ENCODE measurements around the gene ISY1. TPM values are rescaled to one million over a fixed set of nuclear protein-coding genes. Genes with fewer than 3 reads are reported as not detected.
"Not testable (repeated sequence)": the region's sequence is repeated elsewhere in the genome, so short reads cannot be mapped to it uniquely, and the experiment has no call there.

ISY1 gene
- total and polyA plus RNA-seq, 8 donors = 29.1 to 60.0 (median 49.5) TPM

- no peak overlapping the region for H3K4me3 ChIP-seq
- TF ChIP-seq CTCF (IDR thresholded peaks at IDR 0.05) = no peak
- DNase-seq (no peak), ATAC-seq (no peak)
- no peaks in the 10 kb centered on the region for H3K27me3 ChIP-seq
- H3K36me3 ChIP-seq = peaks cover 0 to 67% of the 10 kb centered on the region in 2 donors
- intact Hi-C loops (cut with DNase I) = no loop called here
- no peaks in the 10 kb centered on the region for H3K9me3 ChIP-seq
- peak overlapping the region in 1 of 2 donors; percentile 39 for H3K27ac ChIP-seq
- H3K4me1 ChIP-seq = peaks cover 17 to 63% of the 10 kb centered on the region in 2 donors
These were observed 12.3 kb upstream of the ISY1 start for GRCh38 chr3:129173206-129173605.

DNA sequence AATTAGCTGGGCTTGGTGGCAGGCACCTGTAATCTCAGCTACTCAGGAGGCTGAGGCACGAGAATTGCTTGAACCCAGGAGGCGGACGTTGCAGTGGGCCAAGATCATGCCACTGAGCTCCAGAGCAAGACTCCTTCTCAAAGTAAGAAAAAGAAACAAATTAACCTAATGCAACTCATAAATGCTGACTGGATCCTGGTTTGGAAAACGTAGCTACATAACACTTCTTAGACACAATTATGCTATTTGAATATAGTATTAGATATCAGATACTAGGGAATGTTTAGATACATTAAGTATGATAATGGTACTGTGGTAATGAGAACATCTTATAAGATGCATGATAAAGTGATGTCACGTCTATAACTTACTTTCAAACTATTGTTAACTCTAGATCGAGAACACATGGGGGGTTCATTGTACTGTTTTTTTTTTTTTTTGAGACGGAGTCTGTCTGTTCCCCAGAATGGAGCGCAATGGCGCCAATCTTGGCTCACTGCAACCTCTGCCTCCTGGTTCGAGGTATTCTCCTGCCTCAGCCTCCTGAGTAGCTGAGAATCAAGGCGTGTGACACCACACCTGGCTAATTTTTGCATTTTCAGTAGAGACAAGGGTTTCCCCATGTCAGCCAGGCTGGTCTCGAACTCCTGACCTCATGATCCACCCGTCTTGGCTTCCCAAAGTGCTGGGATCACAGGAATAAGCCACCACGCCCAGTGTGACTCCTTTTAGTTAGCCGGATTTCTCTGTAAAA lies 5.9 kb upstream of the ISY1 start:
- ATAC-seq (no peak), DNase-seq (no peak)
- intact Hi-C loops (cut with DNase I) = no loop called here
- no peak for TF ChIP-seq CTCF (IDR thresholded peaks at IDR 0.05)
- H3K27ac ChIP-seq = no peak overlapping the region
- peaks cover 4 to 20% of the 10 kb centered on the region in 2 donors for H3K4me1 ChIP-seq
- peaks cover 0 to 74% of the 10 kb centered on the region in 2 donors for H3K36me3 ChIP-seq
- H3K4me3 ChIP-seq = no peak overlapping the region
- no peaks in the 10 kb centered on the region for H3K9me3 ChIP-seq
- H3K27me3 ChIP-seq = no peaks in the 10 kb centered on the region

GRCh38 chr3:129165594-129165993 lies 4.7 kb upstream of the ISY1 start:
- not testable (repeated sequence) for H3K27me3 ChIP-seq

DNA sequence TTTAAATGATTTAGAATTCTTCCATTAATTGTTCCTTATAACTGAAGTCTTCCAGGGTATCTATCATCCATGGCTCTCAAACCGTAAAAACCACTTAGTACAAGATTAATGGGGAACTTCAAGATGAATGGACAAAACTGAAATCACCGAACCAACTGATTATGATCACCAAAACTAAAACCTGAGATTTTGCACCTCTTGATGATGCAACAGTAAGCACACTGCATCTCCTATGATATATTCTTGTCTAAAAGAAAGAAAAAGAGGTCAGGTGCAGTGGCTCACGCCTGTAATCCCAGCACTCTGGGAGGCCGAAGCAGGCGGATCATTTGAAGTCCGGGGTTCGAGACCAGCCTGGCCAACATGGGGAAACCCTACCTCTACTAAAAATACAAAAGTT lies 3.6 kb upstream of the ISY1 start:
- no peak overlapping the region for H3K27ac ChIP-seq
- H3K9me3 ChIP-seq = no peaks in the 10 kb centered on the region
- H3K4me3 ChIP-seq = no peak overlapping the region
- ATAC-seq (no peak), DNase-seq (no peak)
- peaks cover 0 to 51% of the 10 kb centered on the region in 2 donors for H3K36me3 ChIP-seq
- H3K4me1 ChIP-seq = peaks cover 9 to 25% of the 10 kb centered on the region in 2 donors
- no peaks in the 10 kb centered on the region for H3K27me3 ChIP-seq
- TF ChIP-seq CTCF (IDR thresholded peaks at IDR 0.05) = no peak
- intact Hi-C loops (cut with DNase I) = no loop called here

More at GRCh38 chr3:129165594-129165993, 4.7 kb upstream of the ISY1 start:
- peaks cover 4 to 18% of the 10 kb centered on the region in 2 donors for H3K4me1 ChIP-seq
- intact Hi-C loops (cut with DNase I); DNase-seq; H3K4me3 ChIP-seq; H3K9me3 ChIP-seq; ATAC-seq; H3K27ac ChIP-seq: not testable (repeated sequence)
- H3K36me3 ChIP-seq = peaks cover 0 to 62% of the 10 kb centered on the region in 2 donors

- TF ChIP-seq CTCF (IDR thresholded peaks at IDR 0.05) = no peak
- peaks cover 0 to 46% of the 10 kb centered on the region in 2 donors for H3K36me3 ChIP-seq
- no peaks in the 10 kb centered on the region for H3K9me3 ChIP-seq
- DNase-seq = no peak
- ATAC-seq = no peak
- H3K27ac ChIP-seq = peak overlapping the region in 1 of 2 donors; percentile 97
- H3K4me1 ChIP-seq = peaks cover 9 to 34% of the 10 kb centered on the region in 2 donors
- intact Hi-C loops (cut with DNase I) = no loop called here
- no peak overlapping the region for H3K4me3 ChIP-seq
- no peaks in the 10 kb centered on the region for H3K27me3 ChIP-seq
These were observed 2.1 kb upstream of the ISY1 start for GRCh38 chr3:129162729-129163579.
